Tongue (tissue), 2 donors: ENCODE data around the gene RANGRF. TPM values are rescaled to one million over a fixed set of nuclear protein-coding genes. Genes with fewer than 3 reads are reported as not detected.

ENCODE experiments used
- DNase-seq: peaks from one replicate; pipeline ENCODE4 v3.0.0-alpha.2; 2015
- total RNA-seq: library from RNA; depleted of rRNA; stranded (reverse); fragments of >200 nt; gene quantifications from one replicate; pipeline ENCODE4 v1.2.3, GENCODE V29; 2014

The RANGRF gene
- total RNA-seq, 1 donor from 2014 or later, result 7.5 TPM

DNA sequence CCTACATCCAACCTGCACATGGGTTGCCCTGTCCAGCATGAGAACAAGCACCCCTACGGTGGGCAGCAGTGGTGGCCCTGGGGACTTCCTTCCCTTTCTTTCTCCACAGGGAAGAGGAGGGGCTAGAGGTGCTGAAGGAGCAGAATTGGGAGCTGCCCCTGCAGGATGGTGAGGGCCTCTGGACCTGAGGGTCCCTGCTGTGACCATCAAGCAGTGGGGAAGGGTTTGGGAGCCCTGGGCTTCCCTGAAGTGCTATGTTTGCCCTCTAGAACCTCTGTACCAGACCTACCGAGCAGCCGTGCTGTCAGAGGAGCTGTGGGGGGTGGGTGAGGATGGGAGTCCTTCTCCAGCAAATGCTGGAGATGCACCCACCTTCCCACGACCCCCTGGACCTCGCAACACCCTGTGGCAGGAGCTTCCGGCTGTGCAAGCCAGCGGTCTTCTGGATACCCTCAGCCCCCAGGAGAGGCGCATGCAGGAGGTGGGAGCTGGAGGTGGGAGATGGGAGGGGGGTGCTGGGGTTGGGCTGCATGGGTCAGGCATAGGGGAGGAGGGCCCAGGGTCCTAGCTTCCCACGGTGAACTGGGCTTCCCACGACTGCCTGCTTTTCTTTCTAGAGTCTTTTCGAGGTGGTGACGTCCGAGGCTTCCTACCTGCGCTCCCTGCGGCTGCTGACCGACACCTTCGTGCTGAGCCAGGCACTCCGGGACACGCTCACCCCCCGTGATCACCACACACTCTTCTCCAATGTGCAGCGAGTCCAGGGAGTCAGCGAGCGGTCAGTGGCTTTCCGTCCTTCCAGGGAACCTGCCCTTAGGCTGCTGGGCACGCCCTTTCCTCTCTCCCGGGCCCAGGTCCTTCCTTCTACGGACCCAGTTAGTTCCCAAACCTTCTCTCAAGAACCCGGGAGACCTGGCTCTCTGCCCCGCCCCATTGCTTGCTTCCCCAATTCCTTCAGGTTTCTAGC, 26.6 kb downstream of the RANGRF start:
- no peak for DNase-seq

DNA sequence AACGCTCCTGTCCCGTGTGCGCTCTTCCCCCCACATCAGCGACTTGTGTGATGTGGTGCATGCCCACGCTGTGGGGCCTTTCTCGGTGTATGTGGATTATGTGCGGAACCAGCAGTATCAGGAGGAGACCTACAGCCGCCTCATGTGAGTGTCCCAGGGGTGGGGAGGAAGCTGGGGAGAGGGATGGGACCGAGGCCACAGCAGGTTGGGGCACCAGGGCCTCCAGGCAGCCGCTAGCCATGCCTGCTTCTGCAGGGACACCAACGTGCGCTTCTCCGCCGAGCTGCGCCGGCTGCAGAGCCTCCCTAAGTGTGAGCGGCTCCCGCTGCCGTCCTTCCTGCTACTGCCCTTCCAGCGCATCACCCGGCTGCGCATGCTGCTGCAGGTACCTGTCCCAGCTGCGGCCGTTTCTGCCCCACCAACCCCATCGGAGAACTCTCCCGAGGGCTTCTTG, 27.3 kb downstream of the RANGRF start:
- no peak for DNase-seq

DNA sequence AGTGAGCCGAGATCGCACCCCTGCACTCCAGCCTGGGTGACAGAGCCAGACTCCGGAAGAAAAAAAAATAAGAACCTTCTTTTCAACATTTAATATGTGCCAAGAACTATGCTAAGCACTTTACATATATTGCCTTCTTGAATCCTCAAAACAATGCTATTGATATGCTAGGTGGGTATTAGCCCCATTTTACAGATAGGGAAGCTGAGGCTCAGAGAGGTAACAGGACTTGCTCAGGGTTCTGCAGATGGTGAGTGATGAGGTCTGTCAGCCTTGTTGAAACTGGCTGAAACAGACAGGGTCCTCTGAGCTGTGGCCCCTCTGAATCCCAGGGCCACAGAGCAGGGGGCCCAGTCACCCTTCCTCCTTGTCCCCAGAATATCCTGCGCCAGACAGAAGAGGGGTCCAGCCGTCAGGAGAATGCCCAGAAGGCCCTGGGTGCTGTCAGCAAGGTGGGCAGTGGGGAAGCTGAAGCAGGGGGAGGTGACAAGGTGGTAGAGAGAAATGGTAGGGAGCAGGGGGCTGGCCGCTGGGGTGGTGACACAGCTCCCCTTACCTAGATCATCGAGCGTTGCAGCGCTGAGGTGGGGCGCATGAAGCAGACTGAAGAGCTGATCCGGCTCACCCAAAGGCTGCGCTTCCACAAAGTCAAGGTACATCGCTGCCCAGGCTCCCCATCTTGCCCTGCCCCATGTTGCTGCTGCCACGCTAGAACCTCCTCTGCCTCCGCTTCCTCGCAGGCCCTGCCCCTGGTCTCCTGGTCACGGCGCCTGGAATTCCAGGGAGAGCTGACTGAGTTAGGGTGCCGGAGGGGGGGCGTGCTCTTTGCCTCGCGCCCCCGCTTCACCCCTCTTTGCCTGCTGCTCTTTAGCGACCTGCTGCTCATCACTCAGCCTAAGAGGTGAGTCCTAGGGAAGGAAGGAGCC, 29.8 kb downstream of the RANGRF start:
- DNase-seq, result no peak

DNA sequence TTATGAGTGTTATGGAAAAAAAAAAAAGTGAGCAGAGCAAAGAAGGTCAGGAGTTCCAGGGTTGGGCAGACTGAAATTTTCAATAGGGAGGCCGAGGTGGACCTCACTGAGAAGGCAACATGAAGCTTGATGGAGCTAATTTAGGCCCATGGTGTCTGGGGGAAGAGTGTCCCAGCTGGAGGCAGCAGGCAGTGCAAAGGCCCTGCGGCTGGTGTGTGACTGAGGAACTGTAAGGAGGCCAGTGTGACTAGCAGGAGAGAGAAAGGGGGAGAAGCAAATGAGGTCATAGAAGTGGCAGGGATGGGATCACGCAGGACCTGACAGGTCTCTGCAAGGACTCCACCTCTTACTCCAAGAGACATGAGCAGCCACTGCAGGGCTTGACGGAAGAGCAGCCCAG, 31.8 kb downstream of the RANGRF start:
- DNase-seq, result no peak

DNA sequence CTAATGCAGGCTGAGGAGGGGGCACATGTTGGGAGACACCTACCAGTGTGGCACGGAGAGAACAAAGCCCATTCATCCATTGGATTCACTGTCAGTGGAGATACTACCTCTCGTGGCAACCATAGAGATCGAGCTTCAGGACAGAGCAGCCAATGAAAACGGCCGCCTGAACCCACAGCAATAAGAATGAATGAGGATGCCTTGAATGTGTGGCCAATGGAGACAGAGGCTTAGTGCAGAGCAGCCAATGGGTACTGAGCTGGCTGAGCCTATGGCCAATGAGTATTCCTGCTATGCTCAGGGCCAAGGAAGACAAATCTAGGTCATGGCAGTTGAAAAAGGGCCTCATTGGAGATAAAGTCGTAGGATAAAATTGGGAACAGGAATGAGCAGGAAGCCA, 32.5 kb downstream of the RANGRF start:
- no peak for DNase-seq

DNA sequence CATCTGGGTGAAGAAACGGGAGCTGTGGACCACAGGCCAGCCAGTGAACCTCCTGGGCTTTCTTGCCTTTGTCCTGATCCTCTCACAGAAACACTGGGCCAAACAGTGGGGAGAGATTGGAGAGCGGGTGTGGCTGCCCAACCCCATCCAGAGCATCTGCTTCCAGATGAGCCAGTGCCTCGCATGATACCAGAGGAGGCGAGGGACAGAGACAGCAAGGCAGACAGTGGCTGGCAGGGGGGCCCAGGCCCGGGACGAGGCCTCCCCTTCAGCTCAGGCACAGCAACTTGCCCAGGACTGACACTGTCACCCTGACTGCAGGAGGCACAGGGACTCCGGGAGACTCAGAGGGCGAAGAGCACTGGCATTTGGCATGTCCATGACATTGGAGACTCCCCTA, 33.6 kb downstream of the RANGRF start:
- no peak for DNase-seq

DNA sequence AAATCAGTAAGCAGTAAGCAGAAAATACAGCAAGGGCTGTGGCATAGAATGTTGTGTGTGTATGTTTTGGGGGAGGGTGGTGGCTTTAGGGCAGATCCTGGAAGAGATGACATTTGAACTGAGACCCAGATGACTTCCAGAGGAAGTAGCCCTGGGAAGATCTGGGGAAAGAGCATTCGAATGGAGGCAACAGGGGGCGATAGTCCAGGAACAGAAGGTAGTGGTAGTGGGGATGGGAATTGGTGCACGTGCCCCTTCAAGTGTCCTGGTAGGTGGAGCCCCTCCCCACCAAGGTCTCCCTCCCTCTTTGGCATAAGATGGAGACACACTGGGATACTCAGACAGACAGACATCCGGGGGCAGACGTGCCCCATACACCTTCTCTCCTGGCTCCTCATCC, 35.7 kb downstream of the RANGRF start:
- no peak for DNase-seq

DNA sequence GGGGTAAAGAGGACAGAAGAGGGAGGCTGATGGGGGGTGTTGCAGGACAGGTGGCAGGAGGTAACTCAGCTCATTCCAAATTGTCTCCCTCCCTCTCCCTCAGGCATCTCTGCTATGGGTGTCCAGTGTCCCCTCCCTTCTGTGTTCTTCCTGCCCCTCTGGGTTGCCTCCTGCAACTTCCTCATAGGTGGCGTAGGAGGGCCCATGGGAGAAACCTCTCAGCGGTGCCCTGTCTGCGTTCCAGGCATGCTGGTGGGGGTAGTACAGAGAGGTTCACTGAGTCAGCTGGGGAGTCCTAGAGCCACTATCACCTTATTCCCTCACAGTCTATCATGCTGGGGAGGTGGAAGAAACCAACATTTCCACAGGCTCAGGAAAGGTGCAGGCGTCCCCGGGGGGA, 36.5 kb downstream of the RANGRF start:
- DNase-seq, result no peak

DNA sequence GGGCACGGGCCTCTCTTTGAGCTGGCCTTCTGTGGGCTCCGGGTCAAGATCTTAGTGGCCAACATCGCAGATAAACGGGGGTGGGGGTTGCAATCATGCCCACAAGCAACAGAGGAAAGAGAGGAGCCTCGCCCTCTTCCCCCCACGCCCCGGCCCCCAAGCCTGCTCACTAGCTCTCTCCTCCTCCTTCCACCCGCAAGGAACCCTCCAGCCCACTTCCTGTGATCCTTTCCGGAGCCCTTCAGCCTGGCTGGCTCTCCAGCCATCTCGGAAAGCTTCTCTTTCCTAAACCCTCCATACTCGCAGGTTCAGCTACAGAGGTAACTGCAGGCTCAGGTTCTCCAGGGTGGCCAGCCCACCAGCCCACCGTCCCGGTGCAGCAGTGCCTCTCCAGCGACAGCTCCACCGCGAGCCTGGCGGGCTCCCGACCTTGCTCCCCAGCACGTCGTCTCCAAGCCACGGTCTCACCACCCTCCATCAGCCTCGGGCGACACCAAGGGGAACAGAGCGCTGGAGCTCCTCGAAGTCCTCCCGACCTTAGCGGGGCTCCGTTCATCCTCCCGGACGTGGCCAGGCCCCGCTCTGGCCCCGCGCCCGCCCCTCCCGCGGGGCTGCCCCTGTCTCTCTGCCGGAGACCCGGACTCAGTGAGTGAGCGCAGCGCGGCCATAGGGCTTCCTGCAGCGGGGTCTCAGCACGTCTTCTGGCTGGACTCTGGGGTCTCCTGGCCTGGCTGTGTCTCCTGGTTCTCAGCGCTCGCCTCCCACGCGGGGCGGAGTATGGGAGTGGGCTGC, 38.2 kb downstream of the RANGRF start:
- DNase-seq, result peak; percentile 68

DNA sequence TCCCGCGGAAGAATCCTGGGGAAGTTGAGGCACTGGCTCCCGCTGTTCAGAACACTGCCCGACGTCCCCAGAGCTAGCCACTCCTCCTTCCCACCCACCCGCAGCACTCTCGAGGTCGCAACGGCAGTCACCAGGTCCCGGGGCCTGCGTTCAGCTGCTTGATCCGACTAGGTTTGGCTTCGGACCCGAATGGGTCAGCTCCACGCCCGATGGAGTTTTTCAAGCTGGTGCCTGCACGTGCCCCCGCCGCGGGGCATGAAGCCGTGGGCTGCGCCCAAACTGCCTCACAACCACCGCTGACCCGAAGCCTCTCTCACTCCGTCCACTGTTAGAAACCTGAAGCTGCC, 38.8 kb downstream of the RANGRF start:
- no peak for DNase-seq

DNA sequence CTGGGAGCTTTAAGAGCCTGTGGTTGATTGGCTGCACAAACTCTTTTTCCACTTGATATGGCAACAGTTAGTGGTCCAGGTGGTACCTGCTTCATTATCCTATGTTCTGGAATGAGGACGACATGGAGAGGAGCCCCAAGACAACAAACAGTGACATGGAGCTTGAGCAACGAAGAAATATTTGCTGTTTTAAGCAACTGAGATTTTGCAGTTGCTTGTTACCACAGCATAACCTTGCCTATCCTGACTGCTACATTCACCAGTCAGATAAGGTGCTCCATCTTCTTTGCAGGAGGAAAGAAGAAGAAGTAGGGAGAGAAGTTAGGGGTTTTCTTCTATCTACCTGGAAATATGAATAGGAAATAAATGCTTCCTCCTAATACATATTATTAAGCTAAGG, 43.7 kb downstream of the RANGRF start:
- no peak for DNase-seq

DNA sequence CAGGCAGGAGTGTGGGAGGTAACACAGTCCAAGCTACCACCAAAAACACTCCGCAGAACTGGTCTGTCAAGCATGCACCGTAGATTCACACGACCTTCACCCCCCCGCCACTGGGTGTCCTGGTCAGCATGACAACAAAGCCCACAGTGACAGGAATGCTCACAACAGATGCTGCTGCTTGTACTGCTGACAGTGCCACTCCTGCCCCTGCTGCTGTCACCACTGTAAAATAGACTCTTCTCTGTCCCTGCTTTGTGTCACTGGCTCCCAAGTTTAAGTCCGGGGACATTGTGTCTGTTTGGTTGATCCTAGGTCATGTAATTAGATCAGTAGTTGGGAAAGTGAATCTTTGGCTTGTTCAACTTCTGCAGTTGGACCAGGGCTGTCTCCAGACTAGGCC, 44.2 kb downstream of the RANGRF start:
- peak; percentile 62 for DNase-seq

DNA sequence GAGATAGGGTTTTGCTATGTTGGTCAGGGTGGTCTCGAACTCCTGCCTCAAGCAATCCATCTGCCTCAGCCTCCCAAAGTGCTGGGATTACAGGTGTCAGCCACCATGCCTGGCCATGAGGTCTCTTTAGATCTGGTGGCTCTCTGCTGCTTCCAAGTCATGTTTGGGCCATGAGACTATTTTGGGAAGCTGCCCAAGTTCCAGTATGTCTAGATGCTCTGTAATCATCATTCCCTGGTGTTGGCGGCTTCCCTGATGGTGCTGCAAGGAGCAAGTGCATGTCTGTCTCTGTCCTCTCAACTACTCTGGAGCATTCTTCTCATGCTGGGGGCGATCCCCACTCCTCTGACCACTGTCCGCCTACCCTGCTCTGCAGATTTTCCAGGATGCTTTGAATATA, 44.8 kb downstream of the RANGRF start:
- peak; percentile 39 for DNase-seq

DNA sequence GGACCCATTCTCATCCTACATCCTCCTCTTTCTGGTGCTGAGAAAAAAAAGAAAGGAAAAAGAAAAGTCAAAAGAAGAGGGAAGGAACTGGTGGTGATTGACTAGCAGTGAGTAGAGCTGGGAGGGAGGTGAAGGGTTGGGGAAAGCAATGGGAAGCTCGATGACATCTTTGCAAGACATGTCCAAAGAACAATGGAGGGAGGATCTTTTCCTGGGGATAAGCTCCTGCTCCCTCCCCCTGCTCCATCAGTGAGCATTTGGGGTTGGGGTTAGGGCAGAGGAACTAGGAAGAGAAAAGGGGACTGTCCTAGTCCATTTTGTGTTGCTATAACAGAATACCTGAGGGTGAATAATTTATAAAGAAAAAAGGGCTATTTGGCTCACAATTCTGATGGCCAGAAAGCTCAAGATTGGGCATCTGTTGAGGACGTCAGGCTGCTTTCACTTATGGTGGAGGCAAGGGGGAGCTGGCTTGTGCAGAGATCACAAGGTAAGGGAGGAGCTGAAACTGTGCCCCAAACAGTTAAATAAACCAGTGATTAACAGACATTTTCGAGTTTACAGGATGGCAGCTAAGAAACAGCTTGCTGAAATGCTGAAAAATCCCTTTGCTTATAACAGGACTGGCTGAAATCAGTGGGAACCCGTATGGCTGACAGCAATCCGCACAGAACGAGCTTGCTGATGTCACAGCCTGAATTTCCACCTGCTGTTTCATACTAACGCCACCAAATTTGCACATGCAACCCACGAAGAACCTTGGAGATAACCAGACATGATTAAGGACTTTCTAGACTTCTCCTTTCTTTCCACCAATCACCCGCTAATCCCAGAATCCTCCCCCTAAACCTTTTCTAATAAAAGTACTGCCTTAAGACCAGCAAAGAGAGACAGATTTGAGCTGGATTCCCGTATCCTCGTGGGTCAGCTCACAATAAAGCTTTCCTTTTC, 49.6 kb downstream of the RANGRF start:
- DNase-seq, result no peak

DNA sequence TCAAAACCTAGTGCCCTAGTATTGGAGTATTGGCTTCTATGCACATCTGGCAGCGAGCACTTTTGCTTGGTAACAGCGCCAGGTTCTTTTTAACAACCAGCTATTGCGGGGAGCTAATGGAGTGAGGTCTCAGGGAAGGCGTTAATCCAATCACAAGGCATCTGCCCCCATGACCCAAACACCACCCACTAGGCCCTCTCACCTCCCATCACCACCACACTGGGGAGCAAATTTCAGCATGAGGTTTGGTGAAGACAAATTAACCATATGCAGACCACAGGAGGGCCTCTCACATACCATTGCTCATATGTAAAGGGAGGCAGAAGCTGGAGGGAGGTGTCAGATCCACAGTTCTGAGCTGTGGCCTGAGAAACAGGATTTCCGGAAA, 50.3 kb downstream of the RANGRF start:
- no peak for DNase-seq

DNA sequence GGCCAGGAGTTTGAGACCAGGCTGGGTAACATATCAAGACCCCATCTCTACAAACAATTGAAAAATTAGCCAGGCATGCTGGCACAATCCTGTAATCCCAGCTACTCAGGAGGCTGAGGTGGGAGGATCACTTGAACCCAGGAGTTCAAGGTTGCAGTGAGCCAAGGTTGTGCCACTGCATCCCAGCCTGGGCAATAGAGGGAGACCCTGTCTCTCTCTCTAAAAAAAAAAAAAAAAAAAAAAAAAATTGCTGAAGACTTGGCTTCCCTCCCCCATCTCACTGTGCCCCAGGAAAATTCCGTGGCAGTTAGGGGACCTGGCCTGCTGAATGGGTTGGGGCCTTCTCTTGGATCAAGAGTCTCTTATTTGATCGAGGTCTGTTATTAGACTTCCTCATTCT, 51.1 kb downstream of the RANGRF start, which contains the start of gene ODF4:
ODF4 (plus strand) TSS at position 301 of the 400 bp plus-strand sequence. CDS start 212 bp downstream, outside the sequence.
- DNase-seq, result no peak
